Spleen (tissue), 11 donors: ENCODE results near the gene CIZ1. TPM values are rescaled to one million over a fixed set of nuclear protein-coding genes. Genes with fewer than 3 reads are reported as not detected.
A peak's percentile ranks its signal among the peaks of the same experiment; 100 is the strongest.

Experiments used
- DNase-seq: peaks from one replicate; pipeline ENCODE4 v3.0.0-alpha.2; 2020
- H3K27ac ChIP-seq, 8 donors: fragments of 200-600 bp; sonication (generic) in 7 of 8; 1 replicate in 4 of 8; 2 replicates in 4 of 8; pipeline versions ENCODE4 v1.5.0 to v1.8.0; 2016 to 2021; ENCODE audit warnings: inconsistent platforms in 4 of 8, mild to moderate bottlenecking in 4 of 8, moderate library complexity in 1 of 8
- H3K27me3 ChIP-seq, 7 donors: fragments of 200-600 bp; sonication (generic) in 6 of 7; replicated peaks in 1 of 7; 1 replicate in 4 of 7; 2 replicates in 3 of 7; pipeline versions ENCODE4 v1.5.0 to v1.8.0; 2016 to 2021; ENCODE audit warnings: inconsistent platforms in 3 of 7, mild to moderate bottlenecking in 1 of 7
- H3K36me3 ChIP-seq, 6 donors: fragments of 200-600 bp; sonication (generic) in 5 of 6; 1 replicate in 4 of 6; 2 replicates in 2 of 6; pipeline versions ENCODE4 v1.5.0 to v1.8.0; 2016 to 2021; ENCODE audit warnings: inconsistent platforms in 2 of 6
- H3K4me1 ChIP-seq, 6 donors: fragments of 200-600 bp; sonication (generic) in 5 of 6; 1 replicate in 3 of 6; 2 replicates in 3 of 6; pipeline versions ENCODE4 v1.5.0 to v1.8.0; 2016 to 2021; ENCODE audit warnings: inconsistent platforms in 3 of 6
- H3K4me3 ChIP-seq, 8 donors: fragments of 200-600 bp; sonication (generic) in 7 of 8; 1 replicate in 4 of 8; 2 replicates in 4 of 8; pipeline versions ENCODE4 v1.5.0 to v1.8.0; 2016 to 2021; ENCODE audit warnings: inconsistent platforms in 4 of 8, mild to moderate bottlenecking in 4 of 8, moderate library complexity in 2 of 8
- H3K9me3 ChIP-seq, 8 donors: fragments of 200-600 bp; sonication (generic) in 7 of 8; 1 replicate in 4 of 8; 2 replicates in 4 of 8; pipeline versions ENCODE4 v1.5.0 to v1.8.0; 2016 to 2021; ENCODE audit warnings: inconsistent platforms in 4 of 8
- CTCF ChIP-seq, 11 experiments: fragments of 200-600 bp in 7 of 11; fragments of 450-650 bp in 4 of 11; sonication (generic) in 4 of 11; IDR thresholded peaks in 8 of 11; conservative IDR thresholded peaks in 3 of 11; 1 replicate in 7 of 11; 2 replicates in 4 of 11; pipeline versions ENCODE4 v1.4.0 to v1.8.0; 2016 to 2021; ENCODE audit warnings: antibody characterized with exemption in 11 of 11, inconsistent platforms in 4 of 11, mild to moderate bottlenecking in 1 of 11
- POLR2A ChIP-seq, 3 donors: fragments of 450-650 bp; IDR thresholded peaks; one replicate each; pipeline ENCODE4 v1.5.1; 2017; ENCODE audit warnings: antibody characterized with exemption in 3 of 3, mild to moderate bottlenecking in 1 of 3
- POLR2AphosphoS5 ChIP-seq, 3 donors: sonication (generic); formaldehyde crosslinking; IDR thresholded peaks; one replicate each; pipeline ENCODE4 v1.5.1; 2017; ENCODE audit warnings: antibody characterized with exemption in 3 of 3
- WGBS, 5 donors: extraction: QIAGEN DNeasy Blood & Tissue Kit in 3 of 5; methylation state at CpG; one replicate each; pipeline versions ENCODE4 v1.1.5 to v1.1.7; 2013 to 2018; 5-methylcytosine and 5-hydroxymethylcytosine counted together
- intact Hi-C: fragments of 100-400 bp; cut with DNase I; formaldehyde crosslinking; loops from one replicate; pipeline ENCODE4 v1.15.0; 2023; ENCODE audit warnings: low total_unique reads
- polyA plus RNA-seq, 3 donors: library from polyadenylated mRNA; stranded (reverse); fragments of 200-250 nt; gene quantifications; one replicate each; pipeline ENCODE4 v1.2.1, GENCODE V29; 2013
- total RNA-seq, 7 donors: library from RNA; depleted of rRNA in 3 of 7; stranded (reverse); fragments of >200 nt in 3 of 7; fragmentation: NEBNext Ultra II Directional in 4 of 7; extraction: Animal tissue kit (Norgen Biotek cat#: 25700) in 4 of 7; gene quantifications; one replicate each; pipeline versions ENCODE4 v1.1.0 to v1.2.1, GENCODE V29; 2016 to 2021
- donor health status: healthy with polysubstance abuse.
- donor health status: DM: no; HTN: no; CAD: no; lungs with moderate emphysema.
- donor health status: DM: no; HTN: no; CAD: no.
- donor health status: Bipolar disorder and iron deficiency.
- donor health status: healthy.
- donor health status: DM: no; HTN: no; CAD: no.
- donor health status: DM: yes; HTN: yes; CAD: no.

Gene CIZ1
- total and polyA plus RNA-seq, 10 donors, result 24.7 to 98.2 (median 77.2) TPM

- DNase-seq, result peak; percentile 40
- 83 to 95% (median 89%) methylated on average over 3 to 8 of the region's 8 CpGs for WGBS, 5 donors
- Histone ChIP-seq H3K4me3 (no peak overlapping the region), H3K9me3 (no peaks in the 10 kb centered on the region), H3K27me3 (no peaks in the 10 kb centered on the region), H3K36me3 (no peaks in the 10 kb centered on the region), H3K27ac (no peak overlapping the region), H3K4me1 (peaks cover 0 to 67% (median 7%) of the 10 kb centered on the region in 6 donors)
- intact Hi-C loops, result no loop called here
- no peak for TF ChIP-seq CTCF (IDR thresholded peaks at IDR 0.05 in 8 of 11, conservative IDR thresholded peaks at IDR 0.05 in 3 of 11)
- no peak for TF ChIP-seq POLR2AphosphoS5 (IDR thresholded peaks at IDR 0.05)
- no peak for TF ChIP-seq POLR2A (IDR thresholded peaks at IDR 0.05)
These were observed 44.7 kb downstream of the CIZ1 start for GRCh38 chr9:128146591-128147120.

- Histone ChIP-seq H3K9me3 (no peaks in the 10 kb centered on the region), H3K36me3 (no peaks in the 10 kb centered on the region), H3K4me1 (peaks cover 0 to 62% (median 7%) of the 10 kb centered on the region in 6 donors), H3K4me3 (no peak overlapping the region), H3K27ac (no peak overlapping the region), H3K27me3 (no peaks in the 10 kb centered on the region)
- peak; percentile 56 for DNase-seq
- 64 to 91% (median 88%) methylated on average over 3 to 13 of the region's 13 CpGs for WGBS, 5 donors
- intact Hi-C loops, result no loop called here
- TF ChIP-seq POLR2A (IDR thresholded peaks at IDR 0.05) (no peak), POLR2AphosphoS5 (IDR thresholded peaks at IDR 0.05) (no peak), CTCF (IDR thresholded peaks at IDR 0.05 in 8 of 11, conservative IDR thresholded peaks at IDR 0.05 in 3 of 11) (no peak)
These were observed 45.4 kb downstream of the CIZ1 start for GRCh38 chr9:128145951-128146351.

- whole genome bisulfite sequencing, 5 donors, result 72 to 87% (median 82%) methylated on average over 6 to 8 of the region's 8 CpGs
- Histone ChIP-seq H3K4me3 (no peak overlapping the region), H3K36me3 (no peaks in the 10 kb centered on the region), H3K4me1 (peaks cover 0 to 58% (median 6%) of the 10 kb centered on the region in 6 donors), H3K27me3 (no peaks in the 10 kb centered on the region), H3K9me3 (no peaks in the 10 kb centered on the region), H3K27ac (no peak overlapping the region)
- intact Hi-C loops, result no loop called here
- peak; percentile 58 for DNase-seq
- TF ChIP-seq CTCF (IDR thresholded peaks at IDR 0.05 in 8 of 11, conservative IDR thresholded peaks at IDR 0.05 in 3 of 11), result no peak
- TF ChIP-seq POLR2A (IDR thresholded peaks at IDR 0.05), result no peak
- no peak for TF ChIP-seq POLR2AphosphoS5 (IDR thresholded peaks at IDR 0.05)
These were observed 45.8 kb downstream of the CIZ1 start for GRCh38 chr9:128145536-128145935.

- WGBS, 5 donors, result 83 to 92% (median 91%) methylated on average over 13 to 22 of the region's 22 CpGs
- DNase-seq, result peak; percentile 57
- peaks cover 0 to 50% (median 4%) of the 10 kb centered on the region in 6 donors for H3K4me1 ChIP-seq
- intact Hi-C loops, result no loop called here
- no peaks in the 10 kb centered on the region for H3K27me3 ChIP-seq
- H3K4me3 ChIP-seq, result no peak overlapping the region
- H3K27ac ChIP-seq, result peak overlapping the region in 5 of 8 donors; percentile 38 to 70 (median 55)
- no peaks in the 10 kb centered on the region for H3K36me3 ChIP-seq
- TF ChIP-seq POLR2AphosphoS5 (IDR thresholded peaks at IDR 0.05) (no peak), CTCF (IDR thresholded peaks at IDR 0.05 in 8 of 11, conservative IDR thresholded peaks at IDR 0.05 in 3 of 11) (no peak), POLR2A (IDR thresholded peaks at IDR 0.05) (no peak)
- H3K9me3 ChIP-seq, result no peaks in the 10 kb centered on the region
These were observed 46.9 kb downstream of the CIZ1 start for GRCh38 chr9:128144239-128145181.
